GM18505 (cell line): ENCODE results near the gene GPATCH3.

Experiments
- ATAC-seq: cut with Tn5 transposase; IDR thresholded peaks from one replicate; pipeline ENCODE4 v1.9.1; 2021; ENCODE audit not compliant: unreplicated experiment
- POLR2A ChIP-seq: IDR thresholded peaks from 4 replicates; pipeline ENCODE4 v1.6.1; 2011; ENCODE audit warnings: borderline replicate concordance; ENCODE audit not compliant: insufficient read depth, insufficient read length; ENCODE audit errors: extremely low read depth

Gene GPATCH3

DNA sequence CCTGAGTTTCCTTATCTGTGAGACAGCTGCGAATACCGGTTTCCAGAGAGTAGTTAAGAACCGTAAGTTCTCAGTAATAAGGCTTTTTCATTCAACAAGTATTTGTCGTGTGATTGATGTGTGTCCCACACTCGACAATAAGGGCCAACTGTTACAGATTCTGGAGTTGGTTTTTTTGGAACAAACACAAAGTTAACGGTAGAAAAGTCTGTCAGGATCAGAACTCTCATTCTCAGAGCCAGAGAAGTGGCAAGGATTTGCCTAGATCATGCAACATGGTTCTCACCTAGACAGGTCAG is 22.1 kb upstream of the GPATCH3 start:
- ATAC-seq = no peak
- TF ChIP-seq POLR2A = no peak

DNA sequence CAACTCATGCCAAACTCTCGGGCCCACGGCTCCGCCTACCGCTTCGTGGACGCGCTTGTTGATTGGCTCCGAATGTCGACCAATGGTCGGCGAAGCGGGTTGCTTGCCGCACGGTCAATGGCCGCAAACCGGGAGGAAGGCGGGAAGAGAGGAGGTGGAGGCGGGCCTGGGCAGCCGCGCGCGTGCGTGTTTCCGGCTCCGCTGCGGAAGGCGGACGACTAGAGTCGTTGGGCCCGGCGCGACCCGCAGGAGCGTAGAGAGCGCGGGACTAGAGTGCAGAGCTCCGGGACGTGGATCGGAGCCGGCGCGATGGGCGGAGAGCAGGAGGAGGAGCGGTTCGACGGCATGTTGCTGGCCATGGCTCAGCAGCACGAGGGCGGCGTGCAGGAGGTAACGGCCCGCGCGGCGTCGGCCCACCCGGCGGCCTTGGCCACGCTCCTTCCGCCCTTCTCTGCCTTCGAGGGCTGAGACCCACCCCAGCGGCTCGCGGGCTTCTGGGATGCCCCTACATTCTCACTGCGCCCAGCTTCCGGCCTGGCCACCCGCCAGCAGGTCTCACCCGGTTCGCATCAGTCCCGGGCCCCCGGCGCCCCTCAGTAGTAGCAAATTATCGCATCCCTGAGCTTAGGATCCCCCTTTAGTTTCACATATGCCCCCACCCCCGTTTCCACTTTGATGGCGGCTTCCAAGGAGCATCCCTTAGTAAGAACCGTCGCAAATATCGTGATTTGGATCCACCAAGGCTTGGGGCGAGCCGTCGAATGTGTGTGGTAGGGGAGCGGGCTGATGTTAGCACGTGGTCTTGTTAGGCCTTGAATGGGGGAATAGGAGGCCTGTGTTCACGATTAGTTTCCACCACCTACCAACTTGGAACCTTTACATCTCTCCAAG is 21.5 kb upstream of the GPATCH3 start, which contains the start of gene NUDC:
NUDC (plus strand) TSS at position 204 of the 891 bp plus-strand sequence; CDS start at position 310, 106 bp downstream.
- peak; percentile 84 for TF ChIP-seq POLR2A
- ATAC-seq = peak; percentile 91

DNA sequence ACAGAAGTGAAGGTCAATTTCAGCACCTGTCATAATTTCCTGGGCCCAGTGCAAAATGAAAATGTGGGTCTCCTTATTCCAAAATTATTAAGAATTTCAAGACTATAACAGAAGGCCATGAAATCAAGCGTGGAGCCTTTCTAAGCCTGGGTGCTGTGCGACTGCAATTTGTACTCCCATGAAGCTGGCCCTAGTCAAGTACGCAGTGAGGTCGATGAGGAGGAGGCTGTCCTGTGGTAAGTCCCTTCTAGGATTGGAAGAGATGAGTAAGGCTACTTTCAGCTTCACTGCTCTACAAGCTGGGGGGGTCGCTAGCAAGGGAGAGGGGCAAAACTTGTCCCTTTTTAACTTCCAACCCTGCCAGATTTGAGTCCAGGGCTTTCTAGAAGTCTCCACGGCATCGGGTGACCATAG is 20.9 kb upstream of the GPATCH3 start:
- ATAC-seq = no peak
- TF ChIP-seq POLR2A = no peak

DNA sequence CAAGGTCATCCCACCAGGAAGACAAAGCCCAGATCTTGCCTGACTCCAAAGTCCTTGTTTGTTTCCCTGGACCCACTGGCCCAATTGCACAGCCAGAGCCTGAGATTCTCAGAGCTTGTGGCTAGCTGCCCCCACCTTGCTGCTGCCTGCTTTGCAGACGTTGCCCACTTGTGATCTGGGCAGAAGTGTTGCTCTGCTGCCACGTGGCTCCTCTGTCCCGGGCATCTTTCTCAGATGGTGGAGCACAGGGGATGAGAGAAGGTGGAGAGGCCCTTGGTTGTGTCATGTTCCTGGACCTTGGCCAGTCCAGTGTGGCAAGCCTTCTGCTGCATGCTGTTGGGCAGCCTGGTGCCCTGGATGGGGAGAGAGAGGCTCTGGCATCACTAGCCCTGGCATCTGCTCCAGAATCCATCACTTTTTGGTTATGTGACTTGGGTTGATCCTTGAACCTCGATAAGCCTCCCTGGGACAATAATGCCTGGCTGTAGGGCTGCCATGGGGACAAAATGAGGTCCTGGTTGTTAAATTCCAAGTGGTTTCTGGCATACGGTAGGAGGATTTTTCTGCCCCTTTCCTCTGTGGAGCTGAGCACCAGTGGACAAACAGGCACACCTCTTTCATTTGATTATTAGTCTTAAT is 15.1 kb upstream of the GPATCH3 start:
- no peak for ATAC-seq
- no peak for TF ChIP-seq POLR2A

DNA sequence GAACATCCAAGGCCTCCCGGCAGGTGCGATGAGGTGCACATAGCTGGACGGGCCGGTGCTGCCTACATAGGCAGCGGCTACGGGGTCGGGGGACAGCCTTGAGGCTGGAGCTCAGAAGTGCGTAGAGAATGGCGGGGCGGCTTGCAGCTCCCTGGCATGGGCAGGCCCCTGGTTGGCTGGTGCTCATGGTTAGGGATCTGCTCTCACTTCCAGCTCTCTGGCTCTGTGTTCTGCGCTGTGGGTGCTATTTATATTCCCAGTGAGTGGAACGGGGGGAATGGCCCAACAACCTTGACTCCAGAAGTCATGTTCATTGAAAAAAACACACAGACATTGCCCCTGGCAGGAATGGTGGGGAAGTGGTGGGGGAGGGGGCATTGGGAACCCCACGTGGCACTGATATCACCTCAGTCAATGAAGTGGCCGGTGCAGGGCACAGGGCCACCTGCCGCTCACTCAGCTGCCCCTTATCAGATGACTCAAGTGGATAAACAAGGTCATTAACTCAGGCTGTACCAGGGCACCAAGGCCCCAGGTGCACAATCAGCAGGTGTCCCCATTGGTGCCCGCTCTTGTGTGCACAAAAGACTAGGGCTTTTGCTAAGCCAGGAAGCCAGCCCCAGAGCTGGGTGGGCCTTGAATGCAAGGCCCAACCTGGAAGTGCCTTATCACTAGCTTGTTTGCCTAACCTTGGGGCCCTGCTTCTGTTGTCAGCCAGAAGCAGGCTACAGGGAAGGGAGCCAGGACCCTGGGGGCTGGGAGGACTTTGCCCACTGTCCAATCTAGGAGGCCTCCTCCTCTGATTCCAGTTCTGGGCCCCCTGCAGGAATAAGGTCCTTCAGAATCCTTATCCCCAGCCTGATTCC is 13.7 kb upstream of the GPATCH3 start, which contains the start of gene NR0B2:
NR0B2 (minus strand) TSS at position 222 of the 866 bp plus-strand sequence; CDS start at position 187, 35 bp downstream.
- ATAC-seq = no peak
- no peak for TF ChIP-seq POLR2A

DNA sequence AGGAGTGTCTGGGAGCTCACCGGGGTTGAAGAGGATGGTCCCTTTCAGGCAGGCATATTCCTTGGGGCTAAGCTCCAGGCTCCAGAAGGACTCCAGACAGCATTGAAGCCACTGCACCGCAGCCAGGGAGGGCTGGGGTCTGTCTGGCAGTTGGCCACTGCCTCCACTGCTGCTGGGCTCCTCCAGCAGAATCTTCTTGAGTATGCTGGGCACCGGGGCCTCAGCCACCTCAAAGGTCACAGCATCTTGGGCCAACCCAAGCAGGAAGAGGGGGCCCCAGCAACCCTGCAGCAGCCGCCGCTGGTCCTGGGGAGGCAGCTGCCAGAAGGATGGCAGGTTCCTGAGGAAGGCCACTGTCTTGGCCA is 13.1 kb upstream of the GPATCH3 start:
- no peak for TF ChIP-seq POLR2A
- no peak for ATAC-seq

DNA sequence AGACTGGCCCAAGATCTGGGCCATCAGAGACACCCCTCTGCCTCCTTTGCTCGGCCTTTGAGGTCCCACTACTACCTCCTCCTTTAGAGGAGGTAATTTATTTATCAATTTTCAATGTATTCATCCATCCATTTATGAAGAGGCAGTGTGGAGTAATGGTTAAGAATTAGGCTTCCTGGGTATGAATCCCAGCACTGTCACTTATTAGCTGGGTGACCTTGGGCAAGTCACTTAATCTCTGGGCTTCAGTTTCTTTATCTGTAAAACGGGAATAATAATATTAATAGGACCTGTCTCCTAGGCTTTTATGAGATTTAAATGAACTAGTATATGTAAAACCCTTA is 11.9 kb upstream of the GPATCH3 start:
- TF ChIP-seq POLR2A = no peak
- ATAC-seq = no peak

DNA sequence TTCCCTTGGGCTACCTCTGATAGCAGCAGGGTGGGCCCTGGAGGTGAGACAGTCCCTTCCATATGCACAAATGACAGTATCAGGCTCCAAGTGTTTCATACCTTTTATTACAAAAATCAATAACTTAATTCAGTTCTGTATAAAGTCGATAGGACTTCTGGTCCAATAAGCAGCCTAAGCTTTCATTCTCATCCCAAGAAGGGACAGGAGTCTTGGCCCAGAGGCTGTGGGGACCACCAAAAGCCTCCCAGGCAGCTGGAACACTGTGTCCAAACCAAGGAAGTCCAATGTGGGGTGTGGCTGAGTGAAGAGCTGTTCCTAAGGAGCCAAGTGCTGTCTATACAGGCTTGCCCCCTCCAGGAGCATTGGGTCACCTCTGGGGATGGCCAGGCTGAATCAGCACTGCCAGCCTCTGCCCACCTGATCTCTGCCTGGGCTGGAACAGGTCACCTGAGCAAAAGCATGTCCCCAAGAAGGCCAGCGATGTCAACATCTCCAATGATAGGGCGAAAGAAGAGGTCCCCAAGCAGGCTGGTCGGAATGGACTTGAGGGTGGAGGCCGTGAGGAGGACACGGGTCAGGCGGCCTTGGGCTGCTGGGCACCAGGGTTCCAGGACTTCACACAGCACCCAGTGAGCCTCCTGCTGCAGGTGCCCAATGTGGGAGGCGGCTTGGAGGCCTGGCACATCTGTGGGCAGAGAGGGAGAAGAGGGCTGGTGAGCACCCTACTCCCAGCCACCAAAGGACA is 11.3 kb upstream of the GPATCH3 start:
- no peak for ATAC-seq
- no peak for TF ChIP-seq POLR2A

DNA sequence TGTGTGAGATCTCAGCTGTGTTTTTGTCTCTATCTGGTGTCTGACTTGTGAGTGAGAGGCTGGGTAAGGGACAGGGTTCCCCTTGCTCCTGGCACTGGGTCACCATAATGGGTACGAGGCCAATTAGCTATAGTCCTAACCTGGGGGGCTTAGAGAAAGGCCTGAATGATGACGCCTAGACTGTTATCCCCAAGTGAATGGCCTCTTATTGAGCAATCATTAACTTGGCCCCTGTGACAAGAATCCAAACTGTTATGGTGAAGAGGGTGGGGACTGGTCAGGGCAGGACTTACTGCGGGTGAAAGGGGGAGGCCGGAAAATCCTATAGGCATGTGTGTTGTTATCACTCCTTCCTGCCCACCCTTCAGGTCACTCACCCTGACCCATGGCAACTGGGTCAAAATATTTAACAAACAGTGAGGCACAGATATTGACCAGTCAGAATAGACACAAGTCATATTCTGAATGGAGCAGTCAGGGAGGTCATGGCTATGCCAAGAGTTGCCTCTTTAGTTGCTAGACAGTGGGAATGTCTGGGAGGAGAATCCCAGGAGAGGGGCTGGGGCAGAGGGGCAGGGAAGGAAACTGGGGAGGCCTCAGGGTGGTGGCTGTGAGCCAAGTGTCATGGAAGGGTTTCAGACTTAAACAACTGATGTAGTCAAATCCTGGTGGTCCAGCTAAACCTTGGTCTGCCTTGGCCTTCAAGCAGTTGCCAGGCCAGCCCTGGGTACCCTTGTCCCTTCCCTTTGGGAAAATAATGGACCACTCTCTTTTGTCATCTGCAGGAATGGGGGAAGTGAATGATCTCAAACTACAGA is 10.3 kb upstream of the GPATCH3 start:
- no peak for TF ChIP-seq POLR2A
- no peak for ATAC-seq

DNA sequence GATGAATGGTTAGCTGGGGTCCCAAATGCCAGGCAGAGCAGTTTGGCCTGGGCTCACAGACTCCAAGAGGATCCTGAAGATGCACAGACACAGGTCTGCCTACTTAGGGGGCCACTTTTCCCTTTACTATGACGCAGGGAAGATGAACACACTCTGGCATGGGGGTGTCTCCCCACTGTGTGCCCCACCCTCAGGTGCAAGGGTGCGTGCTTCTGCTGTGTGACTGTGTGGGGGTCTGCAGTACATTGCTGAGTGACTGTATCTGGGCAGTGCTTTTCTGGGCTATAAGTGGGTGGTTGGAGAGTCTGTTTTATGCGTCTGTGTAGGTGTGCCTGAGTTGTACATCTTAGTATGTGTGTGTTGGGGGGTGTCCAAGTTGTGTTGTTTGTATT is 9.7 kb upstream of the GPATCH3 start:
- TF ChIP-seq POLR2A = no peak
- no peak for ATAC-seq

DNA sequence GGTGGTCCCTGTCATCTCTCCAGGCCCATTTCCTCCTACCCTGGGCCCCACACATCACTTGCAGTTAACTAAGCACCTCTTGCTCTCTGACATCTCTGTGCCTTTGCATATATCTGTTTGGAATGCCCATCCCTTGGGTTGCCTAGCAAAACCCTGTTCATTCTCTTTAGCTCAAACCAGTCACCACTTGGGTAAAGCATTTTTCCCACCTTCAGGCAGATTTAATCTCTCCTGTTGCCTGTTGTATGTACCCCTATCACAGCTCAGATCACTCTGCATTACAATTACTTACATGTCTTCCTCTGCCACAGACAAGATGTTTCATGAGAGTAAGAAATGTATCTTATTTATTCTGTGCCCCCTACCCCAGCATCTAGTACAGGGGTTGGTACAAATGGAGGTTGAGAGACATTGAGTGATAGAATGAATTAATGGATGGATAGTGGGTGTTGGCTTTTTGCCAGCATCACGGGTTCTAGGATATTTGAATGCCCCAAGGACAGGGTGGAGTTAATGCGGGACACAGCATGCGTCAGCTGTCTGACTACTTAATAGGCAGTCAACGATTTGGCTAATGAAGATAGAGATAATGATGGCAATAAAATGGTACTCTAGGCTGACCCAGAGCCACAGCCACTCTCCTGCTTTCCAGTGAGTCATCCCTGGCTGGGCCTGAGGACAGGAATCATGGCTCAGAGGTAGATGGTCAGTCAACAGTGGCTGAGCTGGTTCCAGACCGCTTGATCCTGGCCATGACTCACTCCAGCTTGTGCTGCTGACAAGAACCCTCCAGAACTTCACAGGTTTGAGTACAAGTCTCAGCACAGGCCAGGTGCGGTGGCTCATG is 7.0 kb upstream of the GPATCH3 start:
- TF ChIP-seq POLR2A = no peak
- no peak for ATAC-seq
